ENCODE data around the gene STYXL2.

DNA sequence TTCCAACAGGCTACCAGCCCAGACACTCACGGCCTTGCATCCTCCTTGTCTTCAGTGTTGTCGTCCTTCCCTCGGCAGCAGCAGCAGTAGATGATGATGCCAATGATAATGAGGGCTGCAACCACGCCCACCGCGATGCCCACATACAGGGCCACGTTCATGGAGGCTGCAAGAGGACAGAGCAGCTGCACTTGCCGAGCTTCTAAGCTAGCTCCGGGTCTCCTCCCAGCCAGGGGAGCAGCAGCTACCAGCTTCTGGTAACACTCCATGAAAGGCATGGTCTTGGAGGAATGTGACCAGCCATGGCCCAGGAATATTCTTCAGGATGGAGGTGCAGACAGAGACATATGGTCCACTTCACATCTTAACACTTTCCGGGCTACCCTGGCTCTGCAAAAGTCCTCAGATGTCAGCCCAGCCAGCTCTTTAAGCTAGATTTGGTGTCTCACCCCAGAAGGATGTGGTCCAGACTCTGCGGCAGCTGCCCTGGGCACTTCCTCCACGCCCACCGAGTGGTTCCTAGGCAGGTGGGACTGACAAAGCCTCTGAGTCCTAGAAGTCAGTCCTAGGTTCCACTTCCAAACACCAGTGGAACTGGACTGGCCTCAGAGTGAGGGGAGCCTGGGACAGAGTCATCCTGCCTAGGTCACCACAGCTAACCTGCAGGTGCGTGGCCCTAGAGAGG is 38.8 kb upstream of the STYXL2 start:
- TF ChIP-seq, protein P1, sequence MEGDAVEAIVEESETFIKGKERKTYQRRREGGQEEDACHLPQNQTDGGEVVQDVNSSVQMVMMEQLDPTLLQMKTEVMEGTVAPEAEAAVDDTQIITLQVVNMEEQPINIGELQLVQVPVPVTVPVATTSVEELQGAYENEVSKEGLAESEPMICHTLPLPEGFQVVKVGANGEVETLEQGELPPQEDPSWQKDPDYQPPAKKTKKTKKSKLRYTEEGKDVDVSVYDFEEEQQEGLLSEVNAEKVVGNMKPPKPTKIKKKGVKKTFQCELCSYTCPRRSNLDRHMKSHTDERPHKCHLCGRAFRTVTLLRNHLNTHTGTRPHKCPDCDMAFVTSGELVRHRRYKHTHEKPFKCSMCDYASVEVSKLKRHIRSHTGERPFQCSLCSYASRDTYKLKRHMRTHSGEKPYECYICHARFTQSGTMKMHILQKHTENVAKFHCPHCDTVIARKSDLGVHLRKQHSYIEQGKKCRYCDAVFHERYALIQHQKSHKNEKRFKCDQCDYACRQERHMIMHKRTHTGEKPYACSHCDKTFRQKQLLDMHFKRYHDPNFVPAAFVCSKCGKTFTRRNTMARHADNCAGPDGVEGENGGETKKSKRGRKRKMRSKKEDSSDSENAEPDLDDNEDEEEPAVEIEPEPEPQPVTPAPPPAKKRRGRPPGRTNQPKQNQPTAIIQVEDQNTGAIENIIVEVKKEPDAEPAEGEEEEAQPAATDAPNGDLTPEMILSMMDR (IDR thresholded peaks at IDR 0.05) = no peak
- TF ChIP-seq POLR2A (IDR thresholded peaks at IDR 0.05) (no peak), POLR2AphosphoS5 (IDR thresholded peaks at IDR 0.05; ENCODE audit: insufficient read depth in 1 of 2, low read depth in 1 of 2) (no peak)
